ENCODE measurements around the gene KRTAP4-16. TPM values are rescaled to one million over a fixed set of nuclear protein-coding genes. Genes with fewer than 3 reads are reported as not detected.

KRTAP4-16 gene
- total and polyA plus RNA-seq, 10 donors: not detected

GRCh38 chr17:41147531-41148204, 45.7 kb upstream of the KRTAP4-16 start:
- no peak for DNase-seq
- intact Hi-C loops (cut with DNase I; ENCODE audit: low total_unique reads): no loop called here
- H3K27me3 ChIP-seq (replicated peaks in 1 of 7): peaks cover 0 to 4% (median 0%) of the 10 kb centered on the region in 7 donors
- H3K4me3 ChIP-seq: no peak overlapping the region
- H3K36me3 ChIP-seq: no peaks in the 10 kb centered on the region
- no peaks in the 10 kb centered on the region for H3K4me1 ChIP-seq
- WGBS, 5 donors: 71 to 97% (median 94%) methylated on average over 2 of the region's 2 CpGs
- H3K9me3 ChIP-seq: peaks cover 0 to 21% (median 17%) of the 10 kb centered on the region in 8 donors
- TF ChIP-seq POLR2A (IDR thresholded peaks at IDR 0.05): no peak
- TF ChIP-seq CTCF (IDR thresholded peaks at IDR 0.05 in 8 of 11, conservative IDR thresholded peaks at IDR 0.05 in 3 of 11): no peak
- no peak for TF ChIP-seq POLR2AphosphoS5 (IDR thresholded peaks at IDR 0.05)
- H3K27ac ChIP-seq: no peak overlapping the region

GRCh38 chr17:41145261-41145660, 43.3 kb upstream of the KRTAP4-16 start:
- no peaks in the 10 kb centered on the region for H3K36me3 ChIP-seq
- H3K27ac ChIP-seq: no peak overlapping the region
- intact Hi-C loops (cut with DNase I; ENCODE audit: low total_unique reads): no loop called here
- H3K9me3 ChIP-seq: peaks cover 0 to 40% (median 26%) of the 10 kb centered on the region in 8 donors
- no peak overlapping the region for H3K4me3 ChIP-seq
- H3K27me3 ChIP-seq (replicated peaks in 1 of 7): peaks cover 0 to 4% (median 0%) of the 10 kb centered on the region in 7 donors
- 87 to 95% (median 94%) methylated on average over 2 of the region's 2 CpGs for WGBS, 5 donors
- DNase-seq: no peak
- H3K4me1 ChIP-seq: no peaks in the 10 kb centered on the region
- TF ChIP-seq CTCF (IDR thresholded peaks at IDR 0.05 in 8 of 11, conservative IDR thresholded peaks at IDR 0.05 in 3 of 11): no peak
- TF ChIP-seq POLR2A (IDR thresholded peaks at IDR 0.05): no peak
- no peak for TF ChIP-seq POLR2AphosphoS5 (IDR thresholded peaks at IDR 0.05)

- H3K27ac ChIP-seq: no peak overlapping the region
- TF ChIP-seq POLR2AphosphoS5 (IDR thresholded peaks at IDR 0.05) (no peak), CTCF (IDR thresholded peaks at IDR 0.05 in 8 of 11, conservative IDR thresholded peaks at IDR 0.05 in 3 of 11) (no peak), POLR2A (IDR thresholded peaks at IDR 0.05) (no peak)
- H3K9me3 ChIP-seq: peaks cover 0 to 45% (median 30%) of the 10 kb centered on the region in 8 donors
- intact Hi-C loops (cut with DNase I; ENCODE audit: low total_unique reads): no loop called here
- no peaks in the 10 kb centered on the region for H3K36me3 ChIP-seq
- H3K4me3 ChIP-seq: no peak overlapping the region
- peaks cover 0 to 7% (median 0%) of the 10 kb centered on the region in 7 donors for H3K27me3 ChIP-seq (replicated peaks in 1 of 7)
- DNase-seq: no peak
- 79 to 95% (median 95%) methylated on average over 1 of the region's 1 CpG for WGBS, 5 donors
- H3K4me1 ChIP-seq: no peaks in the 10 kb centered on the region
Observed at GRCh38 chr17:41144846-41145245, 42.8 kb upstream of the KRTAP4-16 start.

GRCh38 chr17:41141361-41141760, 39.4 kb upstream of the KRTAP4-16 start:
- no peak for TF ChIP-seq CTCF (IDR thresholded peaks at IDR 0.05 in 8 of 11, conservative IDR thresholded peaks at IDR 0.05 in 3 of 11)
- no peak for TF ChIP-seq POLR2AphosphoS5 (IDR thresholded peaks at IDR 0.05)
- TF ChIP-seq POLR2A (IDR thresholded peaks at IDR 0.05): no peak
- DNase-seq: no peak
- H3K27me3 ChIP-seq (replicated peaks in 1 of 7): peaks cover 0 to 7% (median 0%) of the 10 kb centered on the region in 7 donors
- no peak overlapping the region for H3K27ac ChIP-seq
- no peaks in the 10 kb centered on the region for H3K4me1 ChIP-seq
- H3K36me3 ChIP-seq: no peaks in the 10 kb centered on the region
- H3K4me3 ChIP-seq: no peak overlapping the region
- intact Hi-C loops (cut with DNase I; ENCODE audit: low total_unique reads): no loop called here
- peaks cover 0 to 49% (median 35%) of the 10 kb centered on the region in 8 donors for H3K9me3 ChIP-seq

All from spleen (tissue), 11 donors.